GM12878 (cell line): ENCODE data around the gene BIRC7. TPM values are rescaled to one million over a fixed set of nuclear protein-coding genes. Genes with fewer than 3 reads are reported as not detected.

Experiments
- ATAC-seq: fragments of 200-7000 bp; cut with Tn5 transposase; 3 replicates; pipeline ENCODE4 v1.9.1; 2020; ENCODE audit warnings: mild to moderate bottlenecking, moderate library complexity
- BruUV-seq: library from RNA; stranded (reverse); fragments of 400-500 nt; replicated peaks from 2 replicates; lab custom pipeline; 2021; lab: Mats Ljungman, UMichigan
- CTCF ChIA-PET: fragments of 300-600 bp; sonication (Branson Sonifier 250); formaldehyde crosslinking; extraction: SDS; loops from one replicate; lab custom pipeline; 2021; ENCODE audit warnings: inconsistent platforms; lab: Yijun Ruan, JAX
- POLR2A ChIA-PET: fragments of 350-600 bp; formaldehyde crosslinking; extraction: SDS; loops from one replicate; lab custom pipeline; 2021; ENCODE audit warnings: inconsistent platforms; lab: Charles Lee
- RAD21 ChIA-PET: fragments of 300-600 bp; sonication (Branson Sonifier 250); formaldehyde crosslinking; loops from one replicate; lab custom pipeline; 2023; ENCODE audit warnings: antibody characterized with exemption; ENCODE audit not compliant: unreplicated experiment; lab: Charles Lee
- SMC1A ChIA-PET: fragments of 300-600 bp; sonication (Branson Sonifier 250); formaldehyde crosslinking; loops from one replicate; lab custom pipeline; 2023; ENCODE audit not compliant: unreplicated experiment, uncharacterized antibody; lab: Charles Lee
- DNase-seq: peaks from one replicate; pipeline ENCODE4 v3.0.0-alpha.2; 2011; ENCODE audit warnings: low read depth, low spot score
- FAIRE-seq: peaks from 3 replicates; lab custom pipeline; 2011; peaks lifted over from hg19 to GRCh38; lab: Jason Lieb, UNC
- H2AFZ ChIP-seq: 2 replicates; pipeline ENCODE4 v1.6.0; 2011; ENCODE audit warnings: low read depth, low read length, control low read depth; ENCODE audit not compliant: control insufficient read depth
- H3K27ac ChIP-seq: 2 replicates; pipeline ENCODE4 v1.5.1; 2011; ENCODE audit warnings: control low read depth; ENCODE audit not compliant: control insufficient read depth, insufficient read depth
- H3K27me3 ChIP-seq, 2 experiments: replicated peaks in 1 of 2; 2 replicates each; pipeline versions ENCODE4 v1.6.0 to v1.6.1; 2011; ENCODE audit warnings: low read length in 1 of 2; ENCODE audit not compliant: control insufficient read depth in 2 of 2, insufficient read depth in 2 of 2
- H3K36me3 ChIP-seq, 2 experiments: 2 replicates each; pipeline ENCODE4 v1.5.1; 2011; ENCODE audit warnings: low read length in 1 of 2; ENCODE audit not compliant: control insufficient read depth in 2 of 2, insufficient read depth in 2 of 2
- H3K4me1 ChIP-seq: 2 replicates; pipeline ENCODE4 v1.6.1; 2011; ENCODE audit warnings: mild to moderate bottlenecking, low read length, moderate library complexity, mixed read lengths; ENCODE audit not compliant: control insufficient read depth, insufficient read depth
- H3K4me2 ChIP-seq: 2 replicates; pipeline ENCODE4 v1.6.0; 2011; ENCODE audit warnings: control low read depth; ENCODE audit not compliant: control insufficient read depth, insufficient read depth
- H3K4me3 ChIP-seq: fragments of 200-600 bp; sonication (generic); 2 replicates; pipeline ENCODE4 v1.5.1; 2016
- H3K79me2 ChIP-seq: 2 replicates; pipeline ENCODE4 v1.6.0; 2011; ENCODE audit warnings: low read length; ENCODE audit not compliant: control insufficient read depth, insufficient read depth
- H3K9ac ChIP-seq: 2 replicates; pipeline ENCODE4 v1.8.0; 2011; ENCODE audit warnings: low read length, control low read depth, mixed read lengths; ENCODE audit not compliant: control insufficient read depth, insufficient read depth
- H3K9me3 ChIP-seq: replicated peaks from 3 replicates; pipeline ENCODE4 v1.5.1; 2011; ENCODE audit warnings: mild to moderate bottlenecking, low read length; ENCODE audit not compliant: control insufficient read depth, insufficient read depth
- H4K20me1 ChIP-seq: 2 replicates; pipeline ENCODE4 v1.6.0; 2011; ENCODE audit not compliant: control insufficient read depth, insufficient read depth
- BACH1 ChIP-seq: fragments of 450-650 bp; IDR thresholded peaks from 2 replicates; pipeline ENCODE4 v1.6.1; 2017; ENCODE audit warnings: mild to moderate bottlenecking, borderline replicate concordance
- BRCA1 ChIP-seq: IDR thresholded peaks from 2 replicates; pipeline ENCODE4 v1.6.1; 2011; ENCODE audit warnings: low read depth, low read length, improper control_type of control experiment
- GATAD2B ChIP-seq: fragments of 450-650 bp; conservative IDR thresholded peaks from 2 replicates; pipeline ENCODE4 v1.6.1; 2017; ENCODE audit warnings: low read depth, mild to moderate bottlenecking, moderate library complexity
- POU2F2 ChIP-seq: IDR thresholded peaks from 3 replicates; pipeline ENCODE4 v1.6.1; 2011; ENCODE audit warnings: low read depth, mild to moderate bottlenecking, low read length, borderline replicate concordance
- TARDBP ChIP-seq: IDR thresholded peaks from 2 replicates; pipeline ENCODE4 v1.6.1; 2016; ENCODE audit warnings: borderline replicate concordance
- TCF7 ChIP-seq: IDR thresholded peaks from 2 replicates; pipeline ENCODE4 v1.6.1; 2014; ENCODE audit warnings: antibody characterized with exemption, borderline replicate concordance
- ZNF207 ChIP-seq: fragments of 450-650 bp; IDR thresholded peaks from 2 replicates; pipeline ENCODE4 v1.6.1; 2014; ENCODE audit warnings: antibody characterized with exemption, mild to moderate bottlenecking, borderline replicate concordance
- ZNF384 ChIP-seq: IDR thresholded peaks from 2 replicates; pipeline ENCODE4 v1.6.1; 2012; ENCODE audit warnings: low read depth, mild to moderate bottlenecking, low read length, improper control_type of control experiment, borderline replicate concordance
- WGBS: methylation state at CpG from one replicate; pipeline ENCODE4 v1.1.6; 2016; ENCODE audit warnings: low lambda C conversion rate; ENCODE audit not compliant: insufficient replicate concordance, insufficient coverage; ENCODE audit errors: missing lambda C conversion rate; 5-methylcytosine and 5-hydroxymethylcytosine counted together
- in situ Hi-C: fragments of 300-500 bp; cut with MboI; formaldehyde crosslinking; loops from 9 replicates; pipeline ENCODE4 v1.14.3; 2018; ENCODE audit warnings: mixed read lengths
- intact Hi-C: fragments of 100-400 bp; cut with micrococcal nuclease; formaldehyde crosslinking; loops from one replicate; pipeline ENCODE4 v1.14.2; 2022; ENCODE audit not compliant: unreplicated experiment
- polyA plus RNA-seq, 11 experiments: library from polyadenylated mRNA; depleted of rRNA in 4 of 11; unstranded in 6 of 11; stranded (reverse) in 5 of 11; fragments of >200 nt; fragmentation: Nextera tagmentation in 4 of 11; fragmentation: Illumina TruSeq in 1 of 11; extraction: Ambion mirVana in 4 of 11; extraction: Trizol in 1 of 11; gene quantifications; 1 replicate in 1 of 11; 2 replicates in 10 of 11; pipeline versions ENCODE4 v1.2.1 to v1.2.3, GENCODE V29; 2011 to 2016; ENCODE audit warnings: inconsistent platforms in 2 of 11, missing spikeins in 2 of 11, low read depth in 1 of 11
- total RNA-seq, 4 experiments: library from RNA; depleted of rRNA in 3 of 4; stranded (reverse); fragments of >200 nt in 3 of 4; fragmentation: Illumina TruSeq in 1 of 4; extraction: Trizol in 1 of 4; gene quantifications; 2 replicates each; pipeline versions ENCODE4 v1.2.1 to v1.2.3, GENCODE V29; 2013 to 2021

BIRC7 gene
- total and polyA plus RNA-seq, 10 of the 15 experiments (the other 5 are each of a cell fraction or from before 2014, with no cell fraction given): 0.31 TPM; not detected in 9

GRCh38 chr20:63219447-63219821, 16.3 kb upstream of the BIRC7 start (continued):
- no peak for TF ChIP-seq POU2F2
- TF ChIP-seq GATAD2B: no peak

- H3K9ac ChIP-seq: no peak overlapping the region
- no peak for DNase-seq
- peaks cover 8% of the 10 kb centered on the region for H3K79me2 ChIP-seq
- in situ Hi-C loops (no loop called here), intact Hi-C loops (loop anchor here (5.0 kb wide), 1 partner anchor 52 kb away; the partner anchor contains the start of gene ARFGAP1)
- TF ChIP-seq BACH1: no peak
- no peak for TF ChIP-seq TARDBP
- no peak for TF ChIP-seq BRCA1
- no peak for TF ChIP-seq ZNF207
- TF ChIP-seq TCF7: no peak
- no peak for TF ChIP-seq ZNF384
- ChIA-PET CTCF (no interaction called here), SMC1A (no interaction called here), POLR2A (no interaction called here), RAD21 (no interaction called here)
- peaks cover 2% of the 10 kb centered on the region; the same call in 1 of the 2 replicates for H4K20me1 ChIP-seq
- no TSS peak for BruUV-seq
- peaks cover 8% of the 10 kb centered on the region for H3K4me1 ChIP-seq
- WGBS: 26% methylated on average over 24 of the region's 25 CpGs
- H3K9me3 ChIP-seq: no peaks in the 10 kb centered on the region
- H2AFZ ChIP-seq: no peak overlapping the region
- FAIRE-seq: no peak
- H3K36me3 ChIP-seq: no peaks in the 10 kb centered on the region
- no peak overlapping the region for H3K4me3 ChIP-seq
- H3K4me2 ChIP-seq: no peak overlapping the region
- peaks cover 0 to 7% of the 10 kb centered on the region in 2 experiments; a peak in 2 of 4 replicates for H3K27me3 ChIP-seq
- no peak overlapping the region for H3K27ac ChIP-seq
- ATAC-seq: no peak
Observed at GRCh38 chr20:63219866-63220521, 15.7 kb upstream of the BIRC7 start.
